ENCODE data around the gene TENT5C. TPM values are rescaled to one million over a fixed set of nuclear protein-coding genes. Genes with fewer than 3 reads are reported as not detected.

Gene TENT5C
- total and polyA plus RNA-seq, 2 of the 8 experiments (the other 6 are each of a cell fraction or from before 2014, with no cell fraction given), result 0.38 to 0.99 TPM

- no peak overlapping the region for H2AK5ac ChIP-seq (ENCODE audit: low read depth, low read length)
- no peak overlapping the region for H2BK15ac ChIP-seq (ENCODE audit: low read length)
- no peak overlapping the region for H3K18ac ChIP-seq (ENCODE audit: extremely low read depth, low read length)
- ChIA-PET CTCF (ENCODE audit: partially characterized antibody) (interaction anchor here (0.9 to 3.1 kb wide), 9 partner anchors 8 to 304 kb away, joined by 3 to 18 read pairs (median 5); partner anchors contain the start of gene TENT5C), POLR2A (ENCODE audit: partially characterized antibody) (interaction anchor here (0.6 to 2.7 kb wide), 4 partner anchors 8 to 313 kb away, joined by 3 to 11 read pairs (median 3); partner anchors contain the start of gene TENT5C)
- H3K4ac ChIP-seq (replicated peaks; ENCODE audit: insufficient read length, low read depth, low read length), result no peak overlapping the region
- H2BK20ac ChIP-seq (ENCODE audit: low read length), result no peak overlapping the region
- H3K79me1 ChIP-seq (ENCODE audit: low read depth, low read length), result no peaks in the 10 kb centered on the region
- no peak overlapping the region for H2BK120ac ChIP-seq (replicated peaks; ENCODE audit: low read depth, low read length)
- TF ChIP-seq RBBP5 (IDR thresholded peaks at IDR 0.05; ENCODE audit: borderline replicate concordance, low read depth, low read length), result no peak
- TF ChIP-seq RAD21 (IDR thresholded peaks at IDR 0.05 in 1 of 2, conservative IDR thresholded peaks at IDR 0.05 in 1 of 2; ENCODE audit: low read depth in 2 of 2, low read length in 2 of 2), result peak in 1 of 2 experiments; percentile 18; a peak in 1 of 4 replicates
- TF ChIP-seq, protein P1, sequence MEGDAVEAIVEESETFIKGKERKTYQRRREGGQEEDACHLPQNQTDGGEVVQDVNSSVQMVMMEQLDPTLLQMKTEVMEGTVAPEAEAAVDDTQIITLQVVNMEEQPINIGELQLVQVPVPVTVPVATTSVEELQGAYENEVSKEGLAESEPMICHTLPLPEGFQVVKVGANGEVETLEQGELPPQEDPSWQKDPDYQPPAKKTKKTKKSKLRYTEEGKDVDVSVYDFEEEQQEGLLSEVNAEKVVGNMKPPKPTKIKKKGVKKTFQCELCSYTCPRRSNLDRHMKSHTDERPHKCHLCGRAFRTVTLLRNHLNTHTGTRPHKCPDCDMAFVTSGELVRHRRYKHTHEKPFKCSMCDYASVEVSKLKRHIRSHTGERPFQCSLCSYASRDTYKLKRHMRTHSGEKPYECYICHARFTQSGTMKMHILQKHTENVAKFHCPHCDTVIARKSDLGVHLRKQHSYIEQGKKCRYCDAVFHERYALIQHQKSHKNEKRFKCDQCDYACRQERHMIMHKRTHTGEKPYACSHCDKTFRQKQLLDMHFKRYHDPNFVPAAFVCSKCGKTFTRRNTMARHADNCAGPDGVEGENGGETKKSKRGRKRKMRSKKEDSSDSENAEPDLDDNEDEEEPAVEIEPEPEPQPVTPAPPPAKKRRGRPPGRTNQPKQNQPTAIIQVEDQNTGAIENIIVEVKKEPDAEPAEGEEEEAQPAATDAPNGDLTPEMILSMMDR (IDR thresholded peaks at IDR 0.05; ENCODE audit: control extremely low read depth in 1 of 3, insufficient read depth in 1 of 3, low read depth in 1 of 3, low read length in 3 of 3), result peak; percentile 9 to 46 (median 21); a peak in 3 of 4 replicates
- peaks cover 0 to 2% (median 0%) of the 10 kb centered on the region in 4 experiments; a peak in 1 of 7 replicates for H3K4me1 ChIP-seq (replicated peaks in 1 of 4; ENCODE audit: control insufficient read depth in 3 of 4, insufficient read depth in 4 of 4, low read length in 3 of 4)
- H4K8ac ChIP-seq (ENCODE audit: extremely low read depth, insufficient read depth, low read length), result no peak overlapping the region
- H3K4me3 ChIP-seq (ENCODE audit: extremely low read depth in 1 of 4, insufficient read depth in 2 of 4, low read depth in 3 of 4, low read length in 4 of 4), result no peak overlapping the region
- no peaks in the 10 kb centered on the region for H3K79me2 ChIP-seq (ENCODE audit: control insufficient read depth in 1 of 2, insufficient read depth in 2 of 2, low read length in 2 of 2)
- no peak overlapping the region for H2BK5ac ChIP-seq (ENCODE audit: low read depth, low read length)
- H3K27ac ChIP-seq (ENCODE audit: low read depth, low read length), result no peak overlapping the region
- H2AFZ ChIP-seq (ENCODE audit: low read length), result peak overlapping the region; percentile 12; the same call in 1 of the 2 replicates
- no peak overlapping the region for H3K14ac ChIP-seq (ENCODE audit: insufficient read length)
- 71% methylated on average over 7 of the region's 7 CpGs; no CpG with 5 or more reads in 1 of the 2 experiments for WGBS, 2 experiments (ENCODE audit: extremely low coverage in 1 of 2, insufficient coverage in 1 of 2, insufficient read length in 1 of 2, insufficient replicate concordance in 2 of 2, low coverage in 1 of 2, low lambda C conversion rate in 2 of 2, missing lambda C conversion rate in 1 of 2)
- no peak overlapping the region for H2BK12ac ChIP-seq (ENCODE audit: low read depth, low read length)
- no peaks in the 10 kb centered on the region for H3K9me3 ChIP-seq (ENCODE audit: insufficient read depth in 2 of 2, low read depth in 1 of 2, low read length in 1 of 2)
- no peaks in the 10 kb centered on the region for H4K20me1 ChIP-seq (replicated peaks in 1 of 2; ENCODE audit: control insufficient read depth in 1 of 2, insufficient read depth in 2 of 2, low read length in 2 of 2)
- H4K5ac ChIP-seq (ENCODE audit: insufficient read length, low read depth, low read length), result no peak overlapping the region
- no peak overlapping the region for H3K23ac ChIP-seq (ENCODE audit: insufficient read length)
- no peaks in the 10 kb centered on the region for H3K36me3 ChIP-seq (ENCODE audit: control insufficient read depth in 2 of 4, insufficient read depth in 4 of 4, low read length in 3 of 4)
- no peaks in the 10 kb centered on the region; the same call in 1 of the 2 replicates for H3K23me2 ChIP-seq (ENCODE audit: low read depth, low read length)
- no peak overlapping the region for H4K91ac ChIP-seq (replicated peaks; ENCODE audit: insufficient read length, low read length)
- no peak overlapping the region for H3K4me2 ChIP-seq (ENCODE audit: insufficient read depth in 1 of 2, low read depth in 2 of 2, low read length in 2 of 2)
- no peak overlapping the region for H3K9ac ChIP-seq (replicated peaks in 1 of 4; ENCODE audit: extremely low read depth in 1 of 4, low read depth in 3 of 4, low read length in 3 of 4)
- H3K56ac ChIP-seq (replicated peaks; ENCODE audit: insufficient read length, low read depth, low read length), result no peak overlapping the region
- FAIRE-seq (peak; percentile 36), DNase-seq (ENCODE audit: low read depth in 1 of 2, low spot score in 2 of 2) (no peak)
- H3K27me3 ChIP-seq (replicated peaks in 1 of 4; ENCODE audit: control insufficient read depth in 3 of 4, extremely low read depth in 1 of 4, insufficient read depth in 3 of 4, low read length in 3 of 4), result no peaks in the 10 kb centered on the region
These were observed 15.4 kb upstream of the TENT5C start for GRCh38 chr1:117590273-117590925.
